Prostate gland (tissue), 2 donors: ENCODE results near the gene BRD7. TPM values are rescaled to one million over a fixed set of nuclear protein-coding genes. Genes with fewer than 3 reads are reported as not detected.

Source experiments
- DNase-seq: peaks from one replicate; pipeline ENCODE4 v3.0.0-alpha.2; 2019; ENCODE audit warnings: low spot score
- H3K27ac ChIP-seq, 2 donors: fragments of 200-600 bp; sonication (generic); 2 replicates each; pipeline ENCODE4 v1.5.1; 2017 to 2019
- H3K27me3 ChIP-seq: fragments of 200-600 bp; sonication (generic); replicated peaks from 2 replicates; pipeline ENCODE4 v1.5.1; 2019; ENCODE audit not compliant: insufficient read depth
- H3K36me3 ChIP-seq, 2 donors: fragments of 200-600 bp; sonication (generic); 1 replicate in 1 of 2; 2 replicates in 1 of 2; pipeline versions ENCODE4 v1.5.1 to v1.8.1; 2017 to 2019
- H3K4me1 ChIP-seq: fragments of 200-600 bp; sonication (generic); replicated peaks from 2 replicates; pipeline ENCODE4 v1.5.1; 2019
- H3K4me3 ChIP-seq, 2 donors: fragments of 200-600 bp; sonication (generic); 2 replicates each; pipeline ENCODE4 v1.5.1; 2017 to 2019
- H3K9me3 ChIP-seq: fragments of 200-600 bp; sonication (generic); 2 replicates; pipeline ENCODE4 v1.5.1; 2017
- POLR2A ChIP-seq: fragments of 450-650 bp; IDR thresholded peaks from one replicate; pipeline ENCODE4 v1.6.1; 2016; ENCODE audit warnings: antibody characterized with exemption, mild to moderate bottlenecking
- POLR2AphosphoS5 ChIP-seq: sonication (generic); formaldehyde crosslinking; IDR thresholded peaks from one replicate; pipeline ENCODE4 v1.6.1; 2017; ENCODE audit warnings: antibody characterized with exemption
- WGBS: methylation state at CpG from one replicate; pipeline ENCODE4 v1.1.5; 2018; 5-methylcytosine and 5-hydroxymethylcytosine counted together
- intact Hi-C: fragments of 100-400 bp; cut with DNase I; formaldehyde crosslinking; loops from one replicate; pipeline ENCODE4 v1.14.2; 2022
- total RNA-seq, 2 donors: library from RNA; depleted of rRNA; stranded (reverse); fragments of >200 nt; gene quantifications; one replicate each; pipeline ENCODE4 v1.1.0, GENCODE V29; 2016
- TF ChIP-seq, protein P1 (sequence below), 4 experiments: fragments of 200-600 bp in 2 of 4; fragments of 450-650 bp in 2 of 4; sonication (generic) in 2 of 4; IDR thresholded peaks; 1 replicate in 3 of 4; 2 replicates in 1 of 4; pipeline ENCODE4 v1.5.1; 2016 to 2019; ENCODE audit warnings: antibody characterized with exemption in 4 of 4, mild to moderate bottlenecking in 2 of 4, moderate library complexity in 2 of 4

The BRD7 gene
- total RNA-seq, 2 donors from 2014 or later: 38.7 to 66.0 TPM

GRCh38 chr16:50275098-50275415, 93.7 kb downstream of the BRD7 start:
- intact Hi-C loops: no loop called here
- WGBS: 91% methylated on average over 3 of the region's 3 CpGs

GRCh38 chr16:50274326-50275097, 94.3 kb downstream of the BRD7 start:
- H3K4me3 ChIP-seq: no peak overlapping the region
- no peaks in the 10 kb centered on the region for H3K9me3 ChIP-seq
- intact Hi-C loops: no loop called here
- no peaks in the 10 kb centered on the region for H3K27me3 ChIP-seq
- no peak overlapping the region for H3K27ac ChIP-seq
- WGBS: 85% methylated on average over 18 of the region's 18 CpGs
- DNase-seq: no peak
- TF ChIP-seq POLR2AphosphoS5: no peak
- TF ChIP-seq, protein P1, sequence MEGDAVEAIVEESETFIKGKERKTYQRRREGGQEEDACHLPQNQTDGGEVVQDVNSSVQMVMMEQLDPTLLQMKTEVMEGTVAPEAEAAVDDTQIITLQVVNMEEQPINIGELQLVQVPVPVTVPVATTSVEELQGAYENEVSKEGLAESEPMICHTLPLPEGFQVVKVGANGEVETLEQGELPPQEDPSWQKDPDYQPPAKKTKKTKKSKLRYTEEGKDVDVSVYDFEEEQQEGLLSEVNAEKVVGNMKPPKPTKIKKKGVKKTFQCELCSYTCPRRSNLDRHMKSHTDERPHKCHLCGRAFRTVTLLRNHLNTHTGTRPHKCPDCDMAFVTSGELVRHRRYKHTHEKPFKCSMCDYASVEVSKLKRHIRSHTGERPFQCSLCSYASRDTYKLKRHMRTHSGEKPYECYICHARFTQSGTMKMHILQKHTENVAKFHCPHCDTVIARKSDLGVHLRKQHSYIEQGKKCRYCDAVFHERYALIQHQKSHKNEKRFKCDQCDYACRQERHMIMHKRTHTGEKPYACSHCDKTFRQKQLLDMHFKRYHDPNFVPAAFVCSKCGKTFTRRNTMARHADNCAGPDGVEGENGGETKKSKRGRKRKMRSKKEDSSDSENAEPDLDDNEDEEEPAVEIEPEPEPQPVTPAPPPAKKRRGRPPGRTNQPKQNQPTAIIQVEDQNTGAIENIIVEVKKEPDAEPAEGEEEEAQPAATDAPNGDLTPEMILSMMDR (IDR thresholded peaks at IDR 0.05): no peak
- no peak for TF ChIP-seq POLR2A
- no peaks in the 10 kb centered on the region for H3K36me3 ChIP-seq
- H3K4me1 ChIP-seq: no peaks in the 10 kb centered on the region

More at GRCh38 chr16:50275098-50275415, 93.7 kb downstream of the BRD7 start:
- TF ChIP-seq POLR2A: no peak
- TF ChIP-seq, protein P1 (IDR thresholded peaks at IDR 0.05): no peak
- H3K4me3 ChIP-seq: no peak overlapping the region
- no peak overlapping the region for H3K27ac ChIP-seq
- DNase-seq: no peak
- no peaks in the 10 kb centered on the region for H3K9me3 ChIP-seq
- H3K27me3 ChIP-seq: no peaks in the 10 kb centered on the region
- H3K4me1 ChIP-seq: no peaks in the 10 kb centered on the region
- H3K36me3 ChIP-seq: no peaks in the 10 kb centered on the region

DNA sequence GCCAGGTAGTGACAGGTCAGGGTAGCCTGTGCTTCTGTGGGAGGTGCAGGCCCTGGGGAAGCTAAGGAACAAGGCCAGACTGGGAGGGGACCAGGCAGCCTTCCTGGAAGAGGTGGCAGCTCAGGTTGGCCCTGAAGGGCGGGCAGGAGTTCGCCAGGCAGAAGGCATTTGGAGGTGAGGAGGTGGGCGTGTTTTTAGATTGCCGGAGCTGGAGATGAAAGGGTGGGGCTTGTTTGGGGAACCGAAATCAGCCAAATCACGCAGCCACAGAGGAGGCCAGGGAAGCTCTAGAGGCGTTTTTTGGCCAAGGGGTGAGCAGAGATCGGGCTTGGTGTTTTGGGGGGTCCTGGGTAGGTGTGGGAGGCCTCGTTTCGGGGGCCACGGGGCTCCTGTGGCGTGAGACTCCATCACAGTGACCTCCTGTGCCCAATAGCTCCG, 94.9 kb downstream of the BRD7 start:
- no peaks in the 10 kb centered on the region for H3K4me1 ChIP-seq
- H3K36me3 ChIP-seq: no peaks in the 10 kb centered on the region
- no peak overlapping the region for H3K27ac ChIP-seq
- DNase-seq: no peak
- H3K27me3 ChIP-seq: no peaks in the 10 kb centered on the region
- H3K4me3 ChIP-seq: no peak overlapping the region
- 77% methylated on average over 13 of the region's 13 CpGs for WGBS
- no peak for TF ChIP-seq POLR2A
- H3K9me3 ChIP-seq: no peaks in the 10 kb centered on the region
- intact Hi-C loops: no loop called here

DNA sequence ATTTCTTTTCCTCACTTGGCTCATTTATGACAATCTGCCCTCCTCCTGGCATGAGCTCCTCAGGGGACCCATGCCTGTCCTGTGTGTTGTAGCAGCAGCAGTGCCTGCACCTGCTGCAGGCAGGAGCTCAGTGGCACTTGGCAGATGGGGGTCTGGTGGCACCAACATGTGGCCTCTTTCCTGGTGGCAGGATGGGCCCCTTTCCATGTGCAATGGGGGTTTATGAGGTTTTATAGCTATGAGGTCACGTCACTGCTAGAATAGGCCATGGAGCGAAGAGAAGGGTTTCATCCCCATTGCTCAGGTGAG, 95.5 kb downstream of the BRD7 start:
- no peak for DNase-seq
- H3K36me3 ChIP-seq: no peaks in the 10 kb centered on the region
- H3K4me1 ChIP-seq: no peaks in the 10 kb centered on the region
- H3K9me3 ChIP-seq: no peaks in the 10 kb centered on the region
- H3K27ac ChIP-seq: no peak overlapping the region
- WGBS: 83% methylated on average over 1 of the region's 2 CpGs
- no peaks in the 10 kb centered on the region for H3K27me3 ChIP-seq
- no peak overlapping the region for H3K4me3 ChIP-seq
- TF ChIP-seq POLR2A: no peak
- TF ChIP-seq, protein P1 (IDR thresholded peaks at IDR 0.05): no peak
- no peak for TF ChIP-seq POLR2AphosphoS5
- intact Hi-C loops: no loop called here

- Histone ChIP-seq H3K27ac (no peak overlapping the region), H3K27me3 (no peaks in the 10 kb centered on the region), H3K36me3 (no peaks in the 10 kb centered on the region), H3K9me3 (no peaks in the 10 kb centered on the region), H3K4me1 (no peaks in the 10 kb centered on the region), H3K4me3 (no peak overlapping the region)
- no peak for DNase-seq
- intact Hi-C loops: no loop called here
- WGBS: 99% methylated on average over 5 of the region's 5 CpGs
- TF ChIP-seq POLR2A (no peak), POLR2AphosphoS5 (no peak)
- TF ChIP-seq, protein P1 (IDR thresholded peaks at IDR 0.05): no peak
Measured at GRCh38 chr16:50272687-50273381, 96.0 kb downstream of the BRD7 start.
